HT1080 (cell line): ENCODE results near the gene SAP30BP. TPM values are rescaled to one million over a fixed set of nuclear protein-coding genes. Genes with fewer than 3 reads are reported as not detected.
A peak's percentile ranks its signal among the peaks of the same experiment; 100 is the strongest.

Experiments used
- DNase-seq: peaks from one replicate; pipeline ENCODE4 v3.0.0-alpha.2; 2015; ENCODE audit warnings: low read depth
- total RNA-seq: library from RNA; depleted of rRNA; stranded (reverse); fragments of >200 nt; shearing (Covaris generic); gene quantifications from 2 replicates; pipeline ENCODE4 v1.2.3, GENCODE V29; 2014

The SAP30BP gene
- total RNA-seq, 1 experiment from 2014 or later = 65.4 TPM

DNA sequence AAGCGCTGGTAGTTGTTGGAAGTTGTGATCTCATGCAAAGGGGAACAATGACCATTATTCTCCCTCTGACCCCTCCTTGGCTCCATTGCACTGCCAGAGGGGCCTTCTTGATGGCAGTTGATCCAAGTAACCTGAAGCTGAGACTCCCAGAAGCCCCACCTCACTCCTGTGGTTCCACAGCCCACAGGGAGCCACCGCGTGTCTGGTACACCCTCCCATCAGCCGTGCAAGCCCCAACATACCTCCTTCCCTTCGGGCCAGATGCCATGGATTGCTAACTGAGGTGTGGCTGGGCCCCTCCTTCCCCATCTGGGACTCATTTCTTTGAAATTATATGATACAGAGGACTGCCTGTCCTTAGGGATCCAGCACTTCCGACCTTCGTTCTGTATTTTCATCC, 17.8 kb downstream of the SAP30BP start:
- DNase-seq = no peak

DNA sequence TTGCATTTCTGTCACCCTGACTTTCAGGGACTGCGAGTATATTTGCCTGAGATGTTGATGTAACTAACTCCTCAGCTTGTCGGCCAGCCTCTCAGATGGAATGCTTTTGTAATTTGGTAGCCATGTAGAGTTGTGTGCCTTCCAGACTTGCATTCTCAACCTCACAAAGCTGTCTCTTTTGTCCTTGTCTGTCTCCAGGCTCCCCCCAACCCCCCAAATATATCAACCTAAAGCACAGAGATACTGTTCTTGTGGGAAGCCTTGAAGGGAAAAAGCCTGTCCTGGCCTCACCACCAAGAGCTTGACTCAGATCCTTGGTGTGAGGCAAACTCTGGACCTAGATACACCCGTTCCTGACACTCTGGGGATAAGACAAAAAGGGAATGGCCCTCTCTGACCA, 18.4 kb downstream of the SAP30BP start:
- DNase-seq = no peak

DNA sequence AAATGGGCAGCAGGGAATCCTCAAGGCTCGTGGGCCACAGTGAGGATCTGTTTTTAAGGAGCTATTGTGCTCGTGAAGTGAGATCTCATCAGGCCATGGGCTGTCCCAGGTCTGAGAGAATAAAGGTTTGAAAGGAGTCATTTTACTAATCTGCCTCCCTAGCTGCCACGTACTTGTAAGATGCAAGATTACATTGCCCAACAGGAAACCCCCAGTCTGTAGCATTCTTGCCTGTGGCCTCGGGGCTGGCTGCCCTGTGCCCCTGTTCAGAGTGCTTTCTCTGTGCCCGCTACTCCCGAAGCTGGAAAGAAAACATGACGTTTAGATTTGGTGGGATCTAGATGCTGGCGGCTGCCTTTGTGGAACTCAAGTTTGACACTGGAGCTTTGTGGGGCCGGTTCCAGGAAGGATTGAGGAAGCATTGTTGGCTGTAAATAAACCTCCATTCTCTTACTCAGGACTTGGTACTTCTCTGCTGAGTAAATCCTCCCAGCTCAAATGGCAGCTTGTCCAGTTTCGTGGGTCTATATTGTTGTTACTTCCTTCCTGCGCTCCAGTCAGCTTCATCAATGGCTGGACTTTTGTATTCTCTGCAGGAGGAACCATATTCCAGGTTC, 21.2 kb downstream of the SAP30BP start:
- no peak for DNase-seq

DNA sequence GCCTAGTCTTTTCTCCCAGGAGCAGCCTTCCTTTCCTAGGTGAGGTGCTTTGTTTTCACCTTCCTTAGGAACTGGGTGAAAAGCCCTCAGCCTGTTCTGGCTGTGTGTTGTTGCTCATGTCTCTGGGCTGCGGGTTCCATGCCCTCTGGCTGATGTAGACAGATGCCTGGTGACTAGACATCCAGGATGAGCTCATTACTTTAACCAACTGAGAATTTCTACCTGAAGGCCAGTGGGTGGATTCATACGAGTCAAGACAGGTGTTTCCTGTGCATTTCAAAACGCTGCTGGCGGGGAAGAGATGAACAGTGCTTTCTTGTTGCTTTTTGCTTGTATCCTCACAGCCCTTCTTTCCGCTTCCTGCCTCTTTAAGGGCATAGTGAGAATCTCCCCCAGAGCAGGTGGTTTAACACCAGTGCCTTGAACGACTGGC, 22.3 kb downstream of the SAP30BP start:
- peak; percentile 37 for DNase-seq

DNA sequence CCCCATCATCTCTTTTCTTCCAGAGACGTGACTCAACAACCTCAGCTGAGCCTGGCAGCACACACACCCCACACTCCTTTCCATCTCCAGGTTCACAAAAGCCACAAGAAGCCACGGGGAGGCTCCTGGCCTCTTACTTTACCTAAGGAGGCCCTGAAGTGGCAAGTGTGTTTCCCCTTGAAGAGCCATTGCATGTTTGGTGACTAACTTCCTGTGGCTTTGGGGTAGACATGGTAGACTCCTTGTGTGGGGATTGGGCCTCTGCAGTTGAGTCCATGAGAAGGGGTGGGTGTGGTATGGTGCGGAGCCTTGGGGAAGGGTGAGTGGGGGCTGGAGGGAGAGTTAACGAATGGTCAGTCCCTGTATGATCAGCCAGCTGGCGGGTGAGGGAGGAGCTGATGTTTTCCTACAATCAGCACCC, 24.2 kb downstream of the SAP30BP start:
- DNase-seq = peak; percentile 99

DNA sequence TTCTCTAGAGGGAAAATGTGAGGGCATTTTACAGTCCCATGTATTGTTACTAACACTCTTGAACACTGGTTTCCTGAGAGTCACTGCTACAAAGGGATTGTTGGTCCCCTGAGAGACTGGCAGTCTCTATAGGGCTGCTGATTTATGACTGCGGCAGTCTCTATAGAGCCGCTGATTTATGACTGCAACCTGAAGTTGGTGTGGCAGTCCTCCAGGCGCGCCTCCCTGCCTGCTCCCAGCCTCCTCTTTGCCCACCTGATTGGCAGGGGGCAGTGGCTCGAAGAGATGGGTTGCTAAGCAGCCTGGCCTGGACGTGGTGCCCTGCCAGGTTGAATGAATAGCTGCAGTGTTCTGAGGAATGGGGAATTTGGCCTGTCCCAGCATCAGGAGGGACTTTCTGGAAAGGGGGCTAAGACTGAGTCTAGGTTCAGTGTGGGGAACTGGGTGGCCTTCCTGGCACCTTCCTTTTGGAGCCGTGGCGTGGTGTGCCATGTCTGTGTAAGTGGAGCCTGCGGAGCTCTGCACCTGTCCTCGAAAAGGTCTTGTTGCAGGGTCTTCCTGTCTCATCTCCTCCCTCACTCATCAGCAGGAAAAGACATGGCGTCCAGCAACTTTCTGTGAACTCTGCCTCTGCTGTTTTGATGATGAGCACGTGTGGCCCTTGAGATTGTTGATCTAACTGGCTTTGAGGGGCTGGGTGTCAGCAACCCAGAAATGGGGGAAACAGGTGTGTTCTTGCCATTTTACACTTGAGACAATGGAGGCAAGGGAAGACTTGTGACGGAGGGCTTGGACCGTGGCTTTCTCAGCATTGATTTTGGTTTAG, 24.9 kb downstream of the SAP30BP start:
- no peak for DNase-seq

DNA sequence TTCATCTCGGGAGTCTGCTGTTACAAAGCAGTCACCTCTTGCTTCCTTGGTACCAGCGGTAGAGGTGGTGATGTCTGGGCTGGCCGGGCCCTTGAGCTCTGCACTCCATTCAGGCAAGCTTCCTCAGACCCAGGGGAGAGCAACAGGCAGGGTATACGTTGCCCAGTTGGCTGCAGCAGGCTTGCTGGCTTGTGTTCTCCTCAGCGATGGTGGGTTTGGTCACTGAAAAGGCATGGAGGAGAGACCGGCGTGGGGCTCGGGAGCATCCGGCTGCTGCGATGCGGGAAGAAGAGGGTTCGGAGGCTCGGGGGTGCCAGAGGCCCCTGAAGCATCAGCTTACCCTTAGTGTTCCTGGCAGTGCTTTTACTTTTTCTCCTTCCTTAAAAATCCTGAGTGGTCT, 25.8 kb downstream of the SAP30BP start:
- DNase-seq = no peak

DNA sequence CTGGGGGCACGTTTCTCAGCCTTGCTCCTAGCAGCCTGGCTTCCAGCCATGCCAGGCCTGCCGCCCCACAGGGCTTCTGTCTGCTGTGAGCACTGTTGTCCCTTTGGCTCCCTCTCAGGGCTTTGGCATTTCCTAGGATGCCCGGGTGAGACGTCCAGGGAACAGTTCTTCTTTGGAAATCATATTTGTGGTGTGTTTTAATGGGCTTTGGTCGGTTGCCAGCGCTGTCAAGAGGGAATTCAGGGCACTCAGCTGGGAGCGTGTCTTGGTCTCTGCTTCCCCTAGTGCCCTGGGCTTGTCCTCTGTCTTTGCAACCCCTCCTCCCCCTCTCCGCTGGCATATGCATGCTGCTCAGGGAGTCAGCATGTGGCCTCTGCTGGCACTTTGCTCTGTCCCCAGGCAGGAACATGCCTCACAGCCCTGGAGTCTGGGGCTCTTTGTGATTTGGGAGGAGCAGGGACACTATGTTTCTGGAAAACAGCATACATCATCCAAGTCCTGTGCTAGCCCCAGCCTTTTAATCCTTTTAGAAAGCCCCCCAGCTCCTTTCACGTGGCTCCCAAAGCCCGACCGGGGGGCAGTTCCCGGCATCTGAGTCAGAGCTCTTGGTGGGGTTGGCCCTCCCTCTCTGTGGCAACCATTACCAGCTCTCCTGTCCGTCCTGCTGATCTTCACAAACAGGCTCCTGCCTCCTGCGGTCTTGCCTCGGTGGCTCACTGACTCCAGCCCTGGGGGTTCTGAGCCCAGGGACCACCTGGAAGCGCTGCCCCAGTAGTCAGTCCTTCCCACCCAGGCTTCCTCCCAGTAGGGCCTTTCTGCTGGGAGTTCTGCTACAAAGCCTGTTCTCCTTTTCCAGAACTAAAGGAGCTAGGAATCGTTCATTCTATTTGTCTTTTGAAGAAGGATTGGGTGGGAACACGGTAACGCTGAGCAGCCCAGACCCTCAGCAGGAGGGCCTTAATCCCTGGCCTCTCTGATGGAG, 26.7 kb downstream of the SAP30BP start:
- DNase-seq = peak; percentile 99

DNA sequence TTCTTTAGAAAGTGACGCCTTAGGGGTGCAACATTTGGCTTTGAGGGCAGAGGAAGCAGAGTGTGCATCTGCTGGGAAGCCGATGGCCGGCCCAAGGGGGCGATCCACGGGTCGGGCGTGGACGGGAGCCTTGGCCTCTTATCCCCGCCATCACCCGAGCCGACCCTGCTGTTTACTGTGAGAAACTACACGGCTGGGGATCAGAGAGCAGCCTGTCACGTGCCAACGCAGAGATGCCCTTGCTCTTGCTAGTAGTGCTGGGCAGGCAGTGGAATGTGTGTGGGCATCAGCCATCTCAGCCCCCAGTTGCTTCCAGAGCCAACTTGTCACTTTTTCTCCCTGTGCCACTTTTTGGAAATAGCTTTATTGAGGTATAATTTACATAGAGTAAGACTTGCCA, 27.4 kb downstream of the SAP30BP start:
- DNase-seq = no peak

DNA sequence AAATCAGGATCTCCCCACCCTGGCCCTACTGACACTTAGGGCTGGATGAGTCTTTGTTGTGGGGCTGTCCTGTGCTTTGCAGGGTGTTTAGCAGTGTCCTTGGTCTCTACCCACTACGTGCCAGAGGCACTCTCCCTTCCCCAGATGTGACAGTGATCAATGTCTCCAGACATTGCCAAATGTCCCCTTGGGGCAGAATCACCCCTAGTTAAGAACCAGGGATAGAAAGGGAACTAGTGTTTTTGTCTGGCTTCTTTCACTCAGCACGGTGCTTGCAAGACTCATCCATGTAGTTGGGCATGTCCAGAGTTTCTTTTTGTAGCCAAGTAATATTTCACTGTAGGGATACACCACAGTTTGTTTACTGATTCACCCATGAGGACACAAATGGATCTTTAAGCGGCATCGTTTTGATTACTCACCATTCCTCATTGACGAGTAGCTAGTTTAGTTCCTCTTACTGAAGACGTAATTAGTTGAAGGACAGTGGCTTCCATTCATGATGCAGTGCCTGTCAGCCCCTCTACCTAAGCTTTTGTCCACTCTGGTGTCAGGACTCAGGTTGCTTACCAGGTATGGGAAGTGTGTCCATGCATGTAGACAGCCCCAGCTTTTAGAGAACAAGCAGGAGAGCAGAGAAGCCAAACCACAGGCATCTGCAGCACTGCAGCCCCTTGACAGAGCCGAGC, 28.1 kb downstream of the SAP30BP start:
- DNase-seq = peak; percentile 57

DNA sequence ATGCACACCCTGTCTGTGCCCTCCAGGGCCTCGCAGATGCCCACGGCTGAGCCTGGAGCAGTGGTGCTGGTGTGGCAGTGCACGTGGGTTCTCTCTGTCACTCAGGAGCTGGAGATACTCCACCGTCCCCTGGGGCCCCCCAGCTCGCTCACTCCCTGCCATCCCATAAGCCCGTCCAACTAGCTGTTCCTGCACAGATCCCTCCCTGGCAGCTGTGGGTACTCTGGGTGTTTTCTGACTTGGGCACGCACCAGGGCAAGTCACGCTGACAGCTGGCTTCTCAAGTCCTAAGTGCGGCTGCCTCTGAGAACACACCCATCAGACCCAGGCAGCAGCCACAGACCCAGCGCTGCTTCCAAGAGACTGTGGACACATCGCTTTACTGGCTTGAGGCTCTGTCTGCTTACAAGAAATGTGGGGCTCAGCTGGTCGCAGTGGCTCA, 28.7 kb downstream of the SAP30BP start:
- no peak for DNase-seq

DNA sequence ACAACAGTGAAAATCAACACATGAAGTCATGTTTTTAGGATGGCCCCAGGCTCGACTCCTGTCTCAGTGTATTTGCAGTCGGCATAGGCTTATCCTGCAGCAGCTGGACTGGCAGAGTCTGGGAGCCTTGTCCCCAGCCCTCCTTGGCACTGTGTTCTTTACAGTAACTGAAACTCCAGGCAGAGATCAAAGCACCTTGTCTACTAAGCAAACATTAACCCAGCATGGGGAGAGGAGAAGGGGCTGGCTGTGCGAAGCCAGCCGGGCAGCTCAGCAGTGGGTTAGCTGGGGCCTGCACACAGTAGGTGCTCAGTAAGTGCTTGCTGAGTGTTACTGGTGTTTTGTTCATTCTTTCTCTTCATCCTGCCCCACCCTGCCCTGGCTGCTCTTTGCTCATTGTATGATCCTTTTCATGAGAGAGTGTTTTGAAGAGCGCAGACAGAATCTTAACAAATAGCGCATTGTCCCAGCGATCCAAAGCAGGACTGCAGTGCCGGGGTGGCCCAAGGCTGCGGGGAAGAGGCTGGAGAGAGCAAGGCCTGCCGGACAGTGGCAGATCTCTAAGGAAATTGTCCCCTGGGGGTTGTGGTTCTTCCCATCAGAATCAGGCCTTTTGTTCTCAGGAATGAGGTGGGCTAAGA, 30.6 kb downstream of the SAP30BP start:
- DNase-seq = no peak

DNA sequence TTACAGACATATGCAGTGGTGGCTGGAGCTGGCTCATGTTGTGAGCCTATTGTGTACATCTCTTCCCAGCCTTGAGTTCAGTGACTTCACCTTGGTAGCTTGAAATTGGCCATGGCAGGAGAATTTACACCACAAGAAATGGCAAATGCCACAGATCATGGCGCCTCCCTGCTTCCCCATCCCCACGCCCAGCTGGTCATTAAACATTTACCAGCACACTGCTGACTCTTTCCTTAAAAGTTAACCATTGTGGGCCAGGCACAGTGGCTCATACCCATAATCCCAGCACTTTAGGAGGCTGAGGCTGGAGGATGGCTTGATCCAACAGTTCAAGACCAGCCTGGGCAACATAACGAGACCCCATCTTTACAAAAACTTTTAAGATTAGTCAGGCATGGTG, 31.5 kb downstream of the SAP30BP start:
- no peak for DNase-seq

DNA sequence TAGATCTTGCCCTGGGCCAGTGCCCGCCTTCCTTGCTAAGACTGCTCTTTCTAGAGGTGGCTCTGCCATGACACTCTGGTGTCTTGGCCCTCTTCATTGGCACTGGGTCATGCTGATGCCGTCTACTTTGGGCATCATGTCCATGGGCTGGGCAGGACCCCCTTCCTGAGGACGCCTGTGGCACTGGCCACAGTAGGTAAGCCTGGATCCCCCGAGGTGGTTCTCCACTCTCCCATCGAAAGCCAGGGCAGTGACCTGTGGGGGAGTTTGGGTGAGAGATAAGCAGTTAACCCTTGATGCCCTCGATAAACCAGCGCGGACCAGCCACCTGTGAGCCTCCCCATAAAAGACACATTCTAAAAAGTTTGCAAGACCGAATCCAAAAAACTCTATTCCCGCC, 34.1 kb downstream of the SAP30BP start:
- no peak for DNase-seq

DNA sequence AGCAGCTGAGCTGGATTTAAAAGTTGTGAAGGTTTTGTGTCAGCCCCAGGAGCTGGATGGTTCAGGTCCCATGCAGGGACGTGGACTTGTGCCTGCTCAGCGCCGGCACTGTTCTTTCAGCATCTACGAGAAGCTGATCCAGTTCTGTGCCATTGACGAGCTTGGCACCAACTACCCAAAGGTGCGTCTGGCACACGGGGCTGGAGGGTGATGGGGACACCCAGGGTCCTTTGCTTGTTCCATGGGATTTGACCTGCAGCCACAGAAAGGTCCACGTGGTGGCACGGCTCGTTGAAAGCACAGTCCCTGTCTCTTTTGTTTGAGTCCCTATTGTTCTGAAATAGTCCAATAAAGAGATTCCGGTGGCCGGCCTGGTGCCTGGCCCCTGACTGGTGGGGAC, 36.1 kb downstream of the SAP30BP start:
- no peak for DNase-seq

DNA sequence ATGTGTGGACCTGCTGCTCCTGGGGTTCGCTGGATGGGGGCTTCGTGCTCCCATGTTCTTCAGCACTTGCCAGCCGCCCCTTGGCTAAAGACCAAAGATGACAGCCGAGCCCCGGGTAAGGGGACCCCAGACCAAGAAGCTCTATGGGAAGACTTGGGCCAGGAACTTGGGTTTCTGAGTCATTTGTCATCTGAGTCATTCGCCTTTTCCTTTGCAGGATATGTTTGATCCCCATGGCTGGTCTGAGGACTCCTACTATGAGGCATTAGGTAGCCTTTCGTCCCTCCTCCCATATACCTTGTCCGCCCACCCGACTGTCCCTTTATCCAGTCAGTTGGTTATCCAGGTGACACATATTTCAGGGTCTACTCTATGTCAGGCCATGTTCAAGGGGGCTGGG, 36.5 kb downstream of the SAP30BP start:
- peak; percentile 72 for DNase-seq

DNA sequence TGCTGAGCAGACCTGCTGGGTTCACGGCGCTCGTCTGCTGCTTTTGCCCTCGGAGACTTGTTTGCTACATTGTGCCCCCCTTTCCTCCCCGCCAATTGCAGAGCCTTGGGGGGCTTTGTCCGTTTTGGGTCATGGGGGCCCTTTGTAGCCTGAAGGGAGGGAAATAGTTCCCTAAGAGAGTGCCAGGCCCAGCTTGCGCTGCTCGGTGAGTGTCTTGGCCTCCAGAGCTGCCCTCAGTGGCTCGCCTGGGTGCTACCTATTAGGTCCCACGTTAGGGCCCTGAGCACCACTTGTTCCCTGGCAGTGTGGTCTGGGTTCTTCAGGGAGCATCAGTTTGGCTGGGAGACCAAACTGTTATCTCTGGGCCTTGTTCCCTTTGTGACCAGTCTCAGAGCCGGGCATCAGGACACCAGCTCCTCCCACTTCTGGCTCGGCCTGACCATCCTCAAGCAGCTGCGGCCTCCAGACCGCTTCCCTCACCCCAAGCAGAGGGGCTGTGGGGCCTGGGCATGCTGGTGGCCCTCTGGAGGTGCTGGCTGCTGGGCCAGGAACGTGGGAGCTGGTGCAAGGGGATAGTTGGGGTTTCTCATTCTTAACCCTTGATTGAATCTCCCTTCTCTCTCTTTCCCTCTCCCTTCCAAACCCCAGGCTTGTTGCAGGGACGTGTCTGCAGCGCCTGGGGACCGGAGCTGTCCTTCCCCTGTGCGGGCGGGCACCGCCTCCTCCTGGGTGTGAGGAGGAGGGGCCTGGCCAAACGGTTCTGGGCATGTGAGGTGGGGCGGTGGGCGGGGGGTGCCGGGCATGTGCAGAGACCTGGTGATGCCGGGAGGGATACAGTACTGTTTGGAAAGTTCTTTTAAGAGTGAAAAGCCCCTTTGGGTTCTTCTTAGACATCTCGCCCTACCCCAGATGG, 38.1 kb downstream of the SAP30BP start:
- DNase-seq = no peak

DNA sequence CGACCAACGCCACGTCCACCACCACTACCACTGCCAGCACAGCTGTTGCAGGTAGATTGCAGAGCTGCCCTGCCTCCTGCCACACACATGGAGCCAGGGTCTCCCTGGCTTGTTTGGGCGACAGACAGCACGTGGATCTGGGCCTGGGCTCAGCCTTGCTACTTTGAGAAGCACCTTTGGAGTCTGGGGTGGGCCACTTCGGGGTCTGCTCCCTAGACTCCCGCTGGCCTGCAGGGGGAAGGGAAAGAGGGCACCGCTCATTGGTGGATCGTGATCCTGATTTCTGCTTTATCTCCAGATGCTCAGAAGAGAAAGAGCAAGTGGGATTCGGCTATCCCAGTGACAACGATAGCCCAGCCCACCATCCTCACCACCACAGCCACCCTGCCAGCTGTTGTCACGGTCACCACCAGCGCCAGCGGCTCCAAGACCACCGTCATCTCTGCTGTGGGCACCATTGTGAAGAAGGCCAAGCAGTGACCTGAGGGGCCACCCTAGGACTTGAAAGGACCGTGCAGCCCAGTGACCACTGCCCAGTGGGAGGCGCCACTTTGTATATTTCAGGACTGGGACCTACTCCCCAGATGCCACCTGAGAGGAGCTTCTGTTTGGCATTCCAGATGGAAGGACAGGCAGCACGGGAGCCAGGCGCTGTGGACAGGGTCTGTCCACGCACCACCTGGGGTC, 39.0 kb downstream of the SAP30BP start:
- DNase-seq = no peak

DNA sequence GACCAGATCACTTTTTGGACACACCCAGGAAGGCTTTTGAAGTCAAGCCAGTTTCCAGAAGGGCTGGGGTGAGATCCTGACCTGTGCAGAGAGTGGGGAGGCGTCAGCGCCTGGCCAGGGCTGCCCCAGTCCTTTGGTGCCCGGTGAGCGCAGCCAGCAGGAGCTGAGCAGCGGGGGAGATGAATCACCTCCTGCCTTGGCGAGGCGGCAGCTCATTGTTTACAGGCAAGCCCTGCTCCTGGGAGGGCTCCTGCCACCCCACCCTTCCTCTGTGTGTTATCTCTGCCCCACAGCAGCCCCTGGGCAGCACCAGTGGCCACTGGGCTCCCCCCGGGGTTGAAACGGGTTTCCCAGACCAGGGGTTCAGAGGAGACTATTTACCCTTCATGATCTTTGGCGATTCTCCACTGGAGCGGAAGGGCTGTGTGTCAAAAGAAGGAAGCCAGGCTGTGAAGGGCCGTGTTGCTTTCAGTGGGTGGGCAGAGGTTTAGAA, 40.0 kb downstream of the SAP30BP start:
- peak; percentile 92 for DNase-seq
